ENCODE results near the gene RAB11FIP3.

GRCh38 chr16:381012-381788, 44.2 kb upstream of the RAB11FIP3 start:
- TF ChIP-seq GATA2 (IDR thresholded peaks at IDR 0.05; ENCODE audit: low read depth, low read length) = no peak
- TF ChIP-seq GATA3 (IDR thresholded peaks at IDR 0.05; ENCODE audit: low read depth, low read length) = no peak
